ENCODE results near the gene SLC52A3. TPM values are rescaled to one million over a fixed set of nuclear protein-coding genes. Genes with fewer than 3 reads are reported as not detected.

SLC52A3 gene
- polyA plus RNA-seq, 1 donor (not counting 4 experiments of a cell fraction or from before 2014, with no cell fraction given) = 0.84 TPM

- Histone ChIP-seq H3K9ac (ENCODE audit: control insufficient read depth, extremely low read depth, insufficient read depth, low read length) (no peak overlapping the region), H3K36me3 (ENCODE audit: control insufficient read depth in 2 of 2, extremely low read depth in 1 of 2, insufficient read depth in 2 of 2, low read length in 2 of 2) (no peaks in the 10 kb centered on the region), H4K20me1 (ENCODE audit: control insufficient read depth, extremely low read depth, insufficient read depth, low read length) (no peaks in the 10 kb centered on the region), H3K27ac (ENCODE audit: control insufficient read depth, insufficient read depth, low read length) (no peak overlapping the region), H3K79me2 (ENCODE audit: control insufficient read depth, insufficient read depth, low read length) (no peaks in the 10 kb centered on the region), H3K9me1 (ENCODE audit: control insufficient read depth, extremely low read depth, insufficient read depth, low read length) (no peaks in the 10 kb centered on the region), H3K4me3 (ENCODE audit: control insufficient read depth in 2 of 3, extremely low read depth in 1 of 3, insufficient read depth in 2 of 3, low read depth in 1 of 3, low read length in 3 of 3) (no peak overlapping the region), H3K27me3 (ENCODE audit: control insufficient read depth, extremely low read depth, insufficient read depth, low read length) (no peaks in the 10 kb centered on the region), H3K4me1 (ENCODE audit: control insufficient read depth, extremely low read depth, insufficient read depth, low read length) (no peaks in the 10 kb centered on the region), H2AFZ (ENCODE audit: control insufficient read depth, low read length) (no peak overlapping the region), H3K4me2 (ENCODE audit: control insufficient read depth, extremely low read depth, insufficient read depth, low read depth, low read length) (no peak overlapping the region), H3K9me3 (ENCODE audit: control insufficient read depth, low read depth, low read length) (no peaks in the 10 kb centered on the region)
- FAIRE-seq (no peak), DNase-seq (ENCODE audit: low read depth, low spot score) (no peak)
- TF ChIP-seq CTCF (optimal IDR thresholded peaks at IDR 0.05 in 1 of 3, IDR thresholded peaks at IDR 0.05 in 1 of 3, conservative IDR thresholded peaks at IDR 0.05 in 1 of 3; ENCODE audit: extremely low read depth in 1 of 3, insufficient read depth in 2 of 3, low read length in 3 of 3) (no peak), EZH2 (IDR thresholded peaks at IDR 0.05; ENCODE audit: low read length) (no peak)
- dilution Hi-C loops (cut with MboI; ENCODE audit: extremely low pct_ligation_motif_present, low sequenced_read_pairs) = no loop called here
Observed at GRCh38 chr20:796921-797320, 28.6 kb upstream of the SLC52A3 start.

- Histone ChIP-seq H3K4me2 (ENCODE audit: control insufficient read depth, extremely low read depth, insufficient read depth, low read depth, low read length) (no peak overlapping the region), H3K36me3 (ENCODE audit: control insufficient read depth in 2 of 2, extremely low read depth in 1 of 2, insufficient read depth in 2 of 2, low read length in 2 of 2) (no peaks in the 10 kb centered on the region), H3K9ac (ENCODE audit: control insufficient read depth, extremely low read depth, insufficient read depth, low read length) (no peak overlapping the region), H3K27me3 (ENCODE audit: control insufficient read depth, extremely low read depth, insufficient read depth, low read length) (no peaks in the 10 kb centered on the region), H3K79me2 (ENCODE audit: control insufficient read depth, insufficient read depth, low read length) (no peaks in the 10 kb centered on the region), H3K4me1 (ENCODE audit: control insufficient read depth, extremely low read depth, insufficient read depth, low read length) (no peaks in the 10 kb centered on the region), H3K27ac (ENCODE audit: control insufficient read depth, insufficient read depth, low read length) (no peak overlapping the region), H4K20me1 (ENCODE audit: control insufficient read depth, extremely low read depth, insufficient read depth, low read length) (no peaks in the 10 kb centered on the region), H2AFZ (ENCODE audit: control insufficient read depth, low read length) (no peak overlapping the region), H3K9me1 (ENCODE audit: control insufficient read depth, extremely low read depth, insufficient read depth, low read length) (no peaks in the 10 kb centered on the region), H3K9me3 (ENCODE audit: control insufficient read depth, low read depth, low read length) (no peaks in the 10 kb centered on the region), H3K4me3 (ENCODE audit: control insufficient read depth in 2 of 3, extremely low read depth in 1 of 3, insufficient read depth in 2 of 3, low read depth in 1 of 3, low read length in 3 of 3) (no peak overlapping the region)
- dilution Hi-C loops (cut with MboI; ENCODE audit: extremely low pct_ligation_motif_present, low sequenced_read_pairs) = no loop called here
- DNase-seq (ENCODE audit: low read depth, low spot score) (no peak), FAIRE-seq (no peak)
- TF ChIP-seq EZH2 (IDR thresholded peaks at IDR 0.05; ENCODE audit: low read length) (no peak), CTCF (optimal IDR thresholded peaks at IDR 0.05 in 1 of 3, IDR thresholded peaks at IDR 0.05 in 1 of 3, conservative IDR thresholded peaks at IDR 0.05 in 1 of 3; ENCODE audit: extremely low read depth in 1 of 3, insufficient read depth in 2 of 3, low read length in 3 of 3) (no peak)
Observed at GRCh38 chr20:792248-792647, 23.9 kb upstream of the SLC52A3 start.
